Effector CD4-positive, alpha-beta T cell (primary cell): ENCODE data around the gene MLF1.
A peak's percentile ranks its signal among the peaks of the same experiment; 100 is the strongest.

Experiments
- DNase-seq: peaks from one replicate; pipeline ENCODE4 v3.0.0-alpha.2; 2020

The MLF1 gene

GRCh38 chr3:158590223-158590622 lies 19.2 kb downstream of the MLF1 start:
- no peak for DNase-seq

- no peak for DNase-seq
Measured at GRCh38 chr3:158600787-158601186, 29.8 kb downstream of the MLF1 start.

- DNase-seq: no peak
Measured at GRCh38 chr3:158602227-158602626, 31.2 kb downstream of the MLF1 start.

- no peak for DNase-seq
Measured at GRCh38 chr3:158617982-158618875, 47.2 kb downstream of the MLF1 start.

GRCh38 chr3:158625881-158626280 lies 54.9 kb downstream of the MLF1 start:
- DNase-seq: no peak

- DNase-seq: no peak
Measured at GRCh38 chr3:158631981-158632380, 61.0 kb downstream of the MLF1 start.

GRCh38 chr3:158640646-158641045 lies 69.7 kb downstream of the MLF1 start:
- DNase-seq: no peak

- DNase-seq: no peak
Measured at GRCh38 chr3:158642005-158642404, 71.0 kb downstream of the MLF1 start.

- no peak for DNase-seq
Measured at GRCh38 chr3:158642474-158643210, 71.6 kb downstream of the MLF1 start.

GRCh38 chr3:158644345-158644908 lies 73.4 kb downstream of the MLF1 start, which contains the start of gene GFM1:
TSS of gene GFM1 (plus strand) at chr3:158644527. CDS start at chr3:158644635, 108 bp downstream.
- DNase-seq: peak; percentile 90

- no peak for DNase-seq
Measured at GRCh38 chr3:158649791-158650190, 78.8 kb downstream of the MLF1 start.

- DNase-seq: no peak
Measured at GRCh38 chr3:158651192-158651591, 80.2 kb downstream of the MLF1 start.

- DNase-seq: no peak
Measured at GRCh38 chr3:158652463-158652862, 81.5 kb downstream of the MLF1 start.
